ENCODE results near the gene ZFHX3.

DNA sequence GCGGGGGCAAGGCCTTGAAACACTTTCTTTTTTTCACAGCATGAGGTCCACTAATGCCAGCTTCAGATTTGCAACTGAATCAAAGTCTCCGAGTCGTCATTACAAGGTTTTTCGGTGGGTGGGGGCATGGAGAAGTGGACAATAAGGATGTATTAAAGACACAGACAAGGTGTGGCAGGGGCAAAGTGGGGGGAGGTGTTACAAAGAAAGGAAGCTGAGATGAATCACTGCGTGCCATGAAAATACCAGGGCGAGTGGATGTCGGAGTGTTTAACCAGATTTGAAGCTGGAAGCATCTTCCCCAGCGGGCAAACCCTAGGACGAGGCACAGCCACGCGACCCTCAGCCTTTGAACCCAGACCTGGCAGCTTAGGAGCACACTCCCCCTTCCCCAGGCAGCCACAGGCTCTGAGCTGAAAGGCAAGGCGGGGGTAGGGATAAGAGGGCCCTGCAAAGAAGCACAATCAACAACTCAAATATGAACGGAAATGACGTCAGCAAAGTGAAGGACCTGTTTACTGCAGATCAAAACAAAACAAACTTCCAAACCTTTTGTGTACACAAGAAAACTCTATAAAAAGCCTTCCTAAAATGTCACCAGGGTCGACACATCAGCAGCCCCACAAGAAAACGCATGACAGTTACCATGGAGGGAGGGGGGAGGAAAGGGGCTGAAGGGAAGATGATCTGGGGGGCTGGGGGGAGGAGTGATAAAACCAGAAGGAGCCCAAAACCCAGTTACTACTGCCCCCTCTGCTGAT, 5.6 kb upstream of the ZFHX3 start:
- TF ChIP-seq, protein P1, sequence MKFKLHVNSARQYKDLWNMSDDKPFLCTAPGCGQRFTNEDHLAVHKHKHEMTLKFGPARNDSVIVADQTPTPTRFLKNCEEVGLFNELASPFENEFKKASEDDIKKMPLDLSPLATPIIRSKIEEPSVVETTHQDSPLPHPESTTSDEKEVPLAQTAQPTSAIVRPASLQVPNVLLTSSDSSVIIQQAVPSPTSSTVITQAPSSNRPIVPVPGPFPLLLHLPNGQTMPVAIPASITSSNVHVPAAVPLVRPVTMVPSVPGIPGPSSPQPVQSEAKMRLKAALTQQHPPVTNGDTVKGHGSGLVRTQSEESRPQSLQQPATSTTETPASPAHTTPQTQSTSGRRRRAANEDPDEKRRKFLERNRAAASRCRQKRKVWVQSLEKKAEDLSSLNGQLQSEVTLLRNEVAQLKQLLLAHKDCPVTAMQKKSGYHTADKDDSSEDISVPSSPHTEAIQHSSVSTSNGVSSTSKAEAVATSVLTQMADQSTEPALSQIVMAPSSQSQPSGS (IDR thresholded peaks at IDR 0.05; ENCODE audit: low read length): no peak
- TF ChIP-seq POLR2AphosphoS5 (IDR thresholded peaks at IDR 0.05; ENCODE audit: low read length) (no peak), SUPT20H (IDR thresholded peaks at IDR 0.05; ENCODE audit: borderline replicate concordance, control insufficient read depth, low read depth, low read length) (no peak), ZZZ3 (IDR thresholded peaks at IDR 0.05; ENCODE audit: control insufficient read depth, insufficient read length, low read depth) (no peak), GATAD2B (conservative IDR thresholded peaks at IDR 0.05; ENCODE audit: low read depth) (no peak), CEBPB (IDR thresholded peaks at IDR 0.05; ENCODE audit: borderline replicate concordance in 1 of 2, low read depth in 2 of 2, low read length in 2 of 2) (no peak)
- TF ChIP-seq, protein P2, sequence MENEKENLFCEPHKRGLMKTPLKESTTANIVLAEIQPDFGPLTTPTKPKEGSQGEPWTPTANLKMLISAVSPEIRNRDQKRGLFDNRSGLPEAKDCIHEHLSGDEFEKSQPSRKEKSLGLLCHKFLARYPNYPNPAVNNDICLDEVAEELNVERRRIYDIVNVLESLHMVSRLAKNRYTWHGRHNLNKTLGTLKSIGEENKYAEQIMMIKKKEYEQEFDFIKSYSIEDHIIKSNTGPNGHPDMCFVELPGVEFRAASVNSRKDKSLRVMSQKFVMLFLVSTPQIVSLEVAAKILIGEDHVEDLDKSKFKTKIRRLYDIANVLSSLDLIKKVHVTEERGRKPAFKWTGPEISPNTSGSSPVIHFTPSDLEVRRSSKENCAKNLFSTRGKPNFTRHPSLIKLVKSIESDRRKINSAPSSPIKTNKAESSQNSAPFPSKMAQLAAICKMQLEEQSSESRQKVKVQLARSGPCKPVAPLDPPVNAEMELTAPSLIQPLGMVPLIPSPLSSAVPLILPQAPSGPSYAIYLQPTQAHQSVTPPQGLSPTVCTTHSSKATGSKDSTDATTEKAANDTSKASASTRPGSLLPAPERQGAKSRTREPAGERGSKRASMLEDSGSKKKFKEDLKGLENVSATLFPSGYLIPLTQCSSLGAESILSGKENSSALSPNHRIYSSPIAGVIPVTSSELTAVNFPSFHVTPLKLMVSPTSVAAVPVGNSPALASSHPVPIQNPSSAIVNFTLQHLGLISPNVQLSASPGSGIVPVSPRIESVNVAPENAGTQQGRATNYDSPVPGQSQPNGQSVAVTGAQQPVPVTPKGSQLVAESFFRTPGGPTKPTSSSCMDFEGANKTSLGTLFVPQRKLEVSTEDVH (IDR thresholded peaks at IDR 0.05; ENCODE audit: low read depth, partially characterized antibody): no peak
- TF ChIP-seq, protein P3, sequence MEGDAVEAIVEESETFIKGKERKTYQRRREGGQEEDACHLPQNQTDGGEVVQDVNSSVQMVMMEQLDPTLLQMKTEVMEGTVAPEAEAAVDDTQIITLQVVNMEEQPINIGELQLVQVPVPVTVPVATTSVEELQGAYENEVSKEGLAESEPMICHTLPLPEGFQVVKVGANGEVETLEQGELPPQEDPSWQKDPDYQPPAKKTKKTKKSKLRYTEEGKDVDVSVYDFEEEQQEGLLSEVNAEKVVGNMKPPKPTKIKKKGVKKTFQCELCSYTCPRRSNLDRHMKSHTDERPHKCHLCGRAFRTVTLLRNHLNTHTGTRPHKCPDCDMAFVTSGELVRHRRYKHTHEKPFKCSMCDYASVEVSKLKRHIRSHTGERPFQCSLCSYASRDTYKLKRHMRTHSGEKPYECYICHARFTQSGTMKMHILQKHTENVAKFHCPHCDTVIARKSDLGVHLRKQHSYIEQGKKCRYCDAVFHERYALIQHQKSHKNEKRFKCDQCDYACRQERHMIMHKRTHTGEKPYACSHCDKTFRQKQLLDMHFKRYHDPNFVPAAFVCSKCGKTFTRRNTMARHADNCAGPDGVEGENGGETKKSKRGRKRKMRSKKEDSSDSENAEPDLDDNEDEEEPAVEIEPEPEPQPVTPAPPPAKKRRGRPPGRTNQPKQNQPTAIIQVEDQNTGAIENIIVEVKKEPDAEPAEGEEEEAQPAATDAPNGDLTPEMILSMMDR (IDR thresholded peaks at IDR 0.05 in 2 of 3, conservative IDR thresholded peaks at IDR 0.05 in 1 of 3; ENCODE audit: control insufficient read depth in 2 of 3, extremely low read depth in 1 of 3, insufficient read depth in 1 of 3, low read depth in 3 of 3, low read length in 3 of 3): no peak
